Activated CD4-positive, alpha-beta T cell treated with anti-CD3 and anti-CD28 coated beads for 1 hour (primary cell): ENCODE measurements around the gene NIBAN1.
"Not testable (repeated sequence)": the region's sequence is repeated elsewhere in the genome, so short reads cannot be mapped to it uniquely, and the experiment has no call there.

Experiments used
- DNase-seq: peaks from one replicate; pipeline ENCODE4 v3.0.0-alpha.2; 2020

The NIBAN1 gene

GRCh38 chr1:184972315-184973055 is 1.8 kb downstream of the NIBAN1 start:
- no peak for DNase-seq

- no peak for DNase-seq
Measured at GRCh38 chr1:184971522-184972265, 2.6 kb downstream of the NIBAN1 start.

- DNase-seq: no peak
Measured at GRCh38 chr1:184970691-184971161, 3.6 kb downstream of the NIBAN1 start.

GRCh38 chr1:184966989-184967388 is 7.3 kb downstream of the NIBAN1 start:
- DNase-seq: no peak

GRCh38 chr1:184965944-184966860 is 8.1 kb downstream of the NIBAN1 start:
- DNase-seq: no peak

GRCh38 chr1:184965439-184965838 is 8.9 kb downstream of the NIBAN1 start:
- DNase-seq: no peak

GRCh38 chr1:184959626-184960025 is 14.7 kb downstream of the NIBAN1 start:
- no peak for DNase-seq

- no peak for DNase-seq
Measured at GRCh38 chr1:184958554-184959353, 15.6 kb downstream of the NIBAN1 start.

- not testable (repeated sequence) for DNase-seq
Measured at GRCh38 chr1:184957901-184958300, 16.4 kb downstream of the NIBAN1 start.

- DNase-seq: no peak
Measured at GRCh38 chr1:184956999-184957700, 17.2 kb downstream of the NIBAN1 start.

- no peak for DNase-seq
Measured at GRCh38 chr1:184954232-184954995, 19.9 kb downstream of the NIBAN1 start.

- no peak for DNase-seq
Measured at GRCh38 chr1:184953600-184954219, 20.6 kb downstream of the NIBAN1 start.

GRCh38 chr1:184952428-184952827 is 21.9 kb downstream of the NIBAN1 start:
- no peak for DNase-seq

GRCh38 chr1:184951788-184952187 is 22.5 kb downstream of the NIBAN1 start:
- DNase-seq: no peak

- DNase-seq: no peak
Measured at GRCh38 chr1:184950906-184951305, 23.4 kb downstream of the NIBAN1 start.

GRCh38 chr1:184950227-184950626 is 24.1 kb downstream of the NIBAN1 start:
- DNase-seq: no peak

- no peak for DNase-seq
Measured at GRCh38 chr1:184947497-184948256, 26.6 kb downstream of the NIBAN1 start.

GRCh38 chr1:184945678-184946412 is 28.5 kb downstream of the NIBAN1 start:
- no peak for DNase-seq

- DNase-seq: no peak
Measured at GRCh38 chr1:184945029-184945428, 29.3 kb downstream of the NIBAN1 start.
